HG03135 (cell line): Measurements from ENCODE around the gene AK1.
"Not testable (repeated sequence)": the region's sequence is repeated elsewhere in the genome, so short reads cannot be mapped to it uniquely, and the experiment has no call there.

Experiments used
- ATAC-seq: cut with Tn5 transposase; IDR thresholded peaks from one replicate; pipeline ENCODE4 v1.9.1; 2021; ENCODE audit warnings: mild to moderate bottlenecking, moderate library complexity; ENCODE audit not compliant: unreplicated experiment

AK1 gene

DNA sequence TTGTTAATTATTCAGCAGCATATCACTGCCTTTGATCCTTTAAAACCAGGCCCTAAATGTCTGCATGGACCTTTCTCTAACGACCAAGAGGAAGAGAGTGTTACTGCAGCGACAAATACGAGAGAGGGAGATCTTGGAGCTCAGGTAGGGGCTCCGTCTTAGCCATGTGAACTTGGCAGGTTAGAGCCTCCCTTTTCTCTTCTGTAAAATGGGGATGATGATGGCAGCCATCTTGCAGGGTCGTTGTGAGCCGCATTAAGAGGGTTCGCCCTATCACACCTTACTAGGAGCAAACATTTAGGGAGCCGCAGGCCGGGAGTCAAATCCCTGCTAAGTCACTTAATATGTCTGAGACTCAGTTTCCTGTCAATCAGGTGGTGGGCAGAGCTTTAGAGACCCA, 24.6 kb downstream of the AK1 start:
- ATAC-seq = no peak

GRCh38 chr9:127850286-127850830, 27.1 kb downstream of the AK1 start:
- ATAC-seq = no peak

DNA sequence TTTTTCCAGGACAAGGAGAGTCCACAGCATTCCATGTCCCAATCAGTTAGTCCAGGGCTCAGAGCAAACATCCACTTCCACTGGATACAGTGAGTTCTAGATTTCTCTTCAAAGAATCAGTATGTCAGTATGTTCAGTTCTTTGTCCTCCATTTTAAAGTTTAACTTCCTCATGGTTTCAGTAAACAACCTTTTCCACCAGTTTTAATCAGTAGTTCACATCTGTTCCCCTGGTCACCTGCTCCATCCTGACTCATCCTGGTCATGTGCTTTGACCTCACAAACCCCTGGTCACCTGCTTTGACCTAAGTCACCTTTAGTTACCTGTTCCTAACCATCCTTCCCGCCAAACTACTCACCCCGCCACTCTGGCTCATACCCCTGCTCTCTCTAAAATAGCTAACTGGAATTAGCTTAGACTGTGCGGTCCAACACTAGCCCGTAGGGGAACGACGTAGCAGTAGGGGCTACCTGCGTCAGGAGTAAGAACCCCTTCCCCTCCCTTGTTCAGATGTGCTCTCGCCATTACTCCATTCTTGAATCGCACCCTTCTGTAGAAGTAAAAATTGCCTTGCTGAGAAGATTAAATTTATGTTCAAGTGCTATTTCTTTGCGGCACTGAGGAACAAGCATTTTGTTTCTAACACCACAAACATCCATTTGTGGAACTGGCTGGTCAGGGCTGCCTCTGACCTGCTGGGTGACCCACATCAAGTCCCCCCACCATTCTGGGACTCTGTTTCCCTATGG, 28.5 kb downstream of the AK1 start:
- no peak for ATAC-seq

GRCh38 chr9:127847833-127848755, 29.4 kb downstream of the AK1 start:
- no peak for ATAC-seq

DNA sequence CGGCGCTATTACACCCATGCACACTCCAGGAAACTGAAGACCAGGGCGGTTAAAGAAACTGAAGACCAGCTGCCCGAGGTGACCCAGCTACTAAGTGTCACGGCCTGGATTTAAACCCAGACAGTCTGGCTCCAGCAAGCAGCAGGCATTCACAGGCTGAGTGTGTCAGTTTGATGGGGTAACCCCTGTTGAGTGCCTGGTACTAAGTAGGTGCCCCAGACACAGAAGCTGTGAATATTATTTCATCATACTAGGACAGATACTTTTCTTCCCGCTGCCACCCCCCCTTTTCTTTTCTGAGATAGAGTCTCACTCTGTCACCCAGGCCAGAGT, 30.3 kb downstream of the AK1 start:
- no peak for ATAC-seq

GRCh38 chr9:127846443-127847177, 30.9 kb downstream of the AK1 start:
- ATAC-seq = no peak

- not testable (repeated sequence) for ATAC-seq
Observed at GRCh38 chr9:127845619-127846018, 31.9 kb downstream of the AK1 start.

DNA sequence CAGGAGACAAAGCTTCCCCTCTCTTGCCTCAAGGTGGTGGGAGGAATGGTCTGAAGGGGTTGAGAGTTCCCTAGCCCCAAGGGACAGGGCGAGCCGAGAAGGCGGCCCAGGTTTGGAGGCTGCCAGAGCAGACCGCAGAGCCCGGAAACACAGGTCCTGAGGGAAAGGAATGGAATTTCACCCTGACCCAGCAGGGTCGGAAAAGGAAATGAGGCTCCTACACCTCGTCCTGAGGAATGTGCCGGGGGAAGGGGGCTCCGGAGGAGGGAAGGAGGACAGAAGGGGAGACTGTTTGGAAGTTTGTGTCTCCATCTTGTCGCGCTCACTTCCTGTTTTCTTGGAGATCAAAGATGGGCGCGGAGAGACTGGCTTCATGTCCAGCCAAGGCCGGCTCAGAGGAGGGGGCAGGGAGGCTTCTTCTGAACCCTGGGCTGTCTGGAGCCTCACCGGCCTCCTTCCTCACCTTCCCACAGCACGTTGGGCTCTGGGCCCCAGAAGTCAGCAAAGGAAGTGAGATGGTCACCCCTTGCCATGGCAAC, 32.6 kb downstream of the AK1 start:
- ATAC-seq = no peak

- ATAC-seq = no peak
Observed at GRCh38 chr9:127841087-127841835, 36.2 kb downstream of the AK1 start.

DNA sequence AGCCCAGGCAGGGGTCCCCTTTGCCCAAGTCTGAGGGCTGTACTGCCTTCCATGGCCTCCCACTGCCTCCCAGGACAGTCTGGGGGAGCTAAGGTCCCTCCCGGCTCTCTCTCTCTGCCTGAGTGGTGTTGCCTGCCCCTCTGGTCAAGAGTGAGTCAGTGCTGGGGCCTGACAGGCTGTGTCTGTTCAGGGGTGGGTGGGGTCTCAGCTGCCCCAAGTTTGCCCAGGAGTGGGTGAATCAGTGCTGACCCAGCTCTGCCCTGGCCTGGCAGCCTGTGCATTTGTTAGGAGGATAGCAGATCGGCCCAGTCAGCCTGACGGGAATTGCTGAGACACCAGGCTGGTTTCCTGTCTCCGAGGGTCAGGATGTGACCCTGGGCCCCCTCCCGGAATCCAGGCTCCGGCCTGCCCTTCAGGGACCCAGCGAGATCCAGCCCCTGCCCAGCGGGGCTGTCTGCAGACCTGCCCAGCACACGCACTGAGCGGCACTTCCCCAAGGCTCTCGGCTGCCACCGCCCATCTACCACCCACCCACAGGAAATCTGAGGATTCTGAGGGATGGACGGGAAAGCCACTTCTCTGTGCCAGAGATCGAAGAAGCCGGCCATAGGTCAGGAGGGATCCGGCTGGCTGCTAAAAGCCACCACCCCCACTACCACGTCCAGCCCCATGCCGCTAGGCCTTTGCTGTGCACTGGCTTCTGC, 38.9 kb downstream of the AK1 start:
- ATAC-seq = no peak

- no peak for ATAC-seq
Observed at GRCh38 chr9:127837346-127837745, 40.1 kb downstream of the AK1 start.

DNA sequence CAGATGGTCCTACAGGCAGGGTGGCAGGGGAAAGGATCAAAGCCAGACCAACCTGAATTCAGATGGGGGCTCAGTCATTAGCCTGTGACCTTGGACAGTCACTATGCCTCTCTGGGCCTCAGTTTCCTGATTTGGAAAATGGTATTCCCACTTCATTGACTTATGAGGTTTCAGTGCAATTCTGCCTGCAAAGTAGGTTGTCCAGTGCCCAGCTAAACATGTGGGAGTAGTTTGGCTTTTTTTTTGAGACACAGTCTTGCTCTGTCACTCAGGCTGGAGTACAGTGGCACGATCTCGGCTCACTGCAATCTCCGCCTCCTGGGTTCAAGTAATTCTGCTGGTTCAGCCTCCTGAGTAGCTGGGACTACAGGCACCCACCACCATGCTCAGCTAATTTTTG, 40.9 kb downstream of the AK1 start:
- not testable (repeated sequence) for ATAC-seq

DNA sequence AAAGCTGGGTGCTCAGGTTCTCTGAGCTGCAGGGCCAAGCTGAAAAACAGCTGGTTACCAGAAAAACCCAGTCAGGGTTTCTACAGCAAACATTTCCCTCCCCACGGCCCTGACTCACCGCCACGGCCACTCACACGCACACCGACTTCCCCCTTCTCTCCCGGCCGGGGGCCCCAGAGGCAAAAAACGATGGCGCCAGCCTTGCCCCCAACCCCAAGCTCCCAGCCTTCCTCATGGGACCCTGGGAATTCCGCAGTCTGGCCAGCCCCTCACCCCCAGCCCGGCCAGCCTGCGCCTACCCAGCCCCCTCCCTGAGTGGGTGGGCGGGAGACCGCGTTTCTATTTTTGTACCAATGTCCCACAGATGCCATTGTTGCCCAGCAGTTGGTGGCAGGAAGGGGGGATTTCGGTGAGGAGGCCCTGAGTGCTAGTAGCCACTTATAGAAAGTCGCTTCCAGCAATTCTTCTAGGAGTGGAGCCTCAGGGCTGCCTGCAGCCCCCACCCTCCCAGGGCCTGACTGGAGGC, 41.4 kb downstream of the AK1 start:
- no peak for ATAC-seq

GRCh38 chr9:127833555-127833954, 43.9 kb downstream of the AK1 start:
- ATAC-seq = no peak

DNA sequence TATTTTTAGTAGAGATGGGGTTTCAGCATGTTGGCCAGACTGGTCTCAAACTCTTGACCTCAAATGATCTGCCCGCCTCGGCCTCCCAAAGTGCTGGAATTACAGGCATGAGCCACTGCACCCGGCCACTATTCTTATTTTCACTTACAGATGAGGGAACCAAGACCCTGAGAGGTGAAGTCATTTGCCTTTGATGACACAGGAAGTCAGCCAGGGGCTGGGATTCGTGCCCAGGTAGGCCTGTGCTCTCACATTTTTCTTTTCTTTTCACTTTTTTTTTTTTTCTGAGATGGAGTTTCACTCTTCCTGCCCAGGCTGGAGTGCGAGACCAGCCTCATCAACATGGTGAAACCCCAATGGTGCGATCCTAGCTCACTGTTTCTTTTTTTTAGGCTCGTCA, 45.2 kb downstream of the AK1 start:
- no peak for ATAC-seq

GRCh38 chr9:127829205-127829906, 48.1 kb downstream of the AK1 start:
- no peak for ATAC-seq

DNA sequence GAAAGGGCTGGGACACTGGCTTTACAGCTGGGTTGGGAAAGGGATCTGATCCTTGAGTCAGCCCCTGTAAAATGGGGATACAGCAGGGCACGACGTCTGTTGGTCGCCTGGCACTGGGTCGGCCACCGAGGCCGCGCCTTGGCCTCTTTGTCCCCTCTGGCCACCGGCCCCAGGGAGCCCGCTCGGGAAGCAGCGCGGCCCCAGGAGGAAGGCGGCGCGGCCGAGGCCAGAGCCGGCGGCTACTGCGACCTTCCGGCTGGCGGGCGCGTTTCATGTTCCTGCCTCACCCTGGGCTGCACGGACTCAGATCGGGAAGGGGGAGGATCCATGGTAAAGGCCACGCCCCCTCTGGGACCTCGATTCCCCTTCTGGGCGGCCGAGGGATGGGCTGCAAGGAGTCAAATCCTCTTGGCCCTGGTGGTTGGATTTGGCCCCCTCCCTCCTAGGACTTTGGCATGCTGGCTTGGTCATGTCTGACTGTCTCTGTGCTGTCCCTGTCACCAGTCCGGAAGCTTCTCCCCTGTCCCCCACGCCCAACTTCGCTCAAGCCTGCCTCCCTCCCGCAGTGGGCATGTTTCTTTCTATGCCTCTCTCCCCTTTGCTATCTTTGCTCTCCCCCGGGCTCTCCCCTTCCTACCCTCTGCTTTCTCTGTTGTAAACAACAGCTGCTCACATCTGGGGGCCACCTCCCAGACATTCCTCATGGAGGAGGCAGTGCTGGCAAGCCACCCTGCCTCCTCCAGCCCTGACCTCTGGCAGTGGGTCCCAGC, 49.0 kb downstream of the AK1 start:
- ATAC-seq = no peak
